SK-N-SH (cell line): ENCODE results near the gene PCDHGB1.

Source experiments
- EP300 ChIP-seq, 2 experiments: IDR thresholded peaks; 2 replicates each; pipeline versions ENCODE4 v1.4.0 to v1.6.1; 2012; ENCODE audit warnings: borderline replicate concordance in 1 of 2, low read depth in 1 of 2, low read length in 1 of 2
- EZH2phosphoT487 ChIP-seq: fragments of 200-600 bp; sonication (generic); IDR thresholded peaks from 2 replicates; pipeline ENCODE4 v1.6.1; 2017; ENCODE audit warnings: low read depth, mixed run types, mild to moderate bottlenecking, antibody characterized with exemption, moderate library complexity, borderline replicate concordance
- JUND ChIP-seq: IDR thresholded peaks from 2 replicates; pipeline ENCODE4 v1.4.0; 2012
- MXI1 ChIP-seq: IDR thresholded peaks from 2 replicates; pipeline ENCODE4 v1.6.1; 2012; ENCODE audit warnings: mild to moderate bottlenecking, low read depth, low read length, improper control_type of control experiment
- NRF1 ChIP-seq: IDR thresholded peaks from 2 replicates; pipeline ENCODE4 v1.6.1; 2012; ENCODE audit warnings: low read depth, mild to moderate bottlenecking, low read length
- RAD21 ChIP-seq: IDR thresholded peaks from 2 replicates; pipeline ENCODE4 v1.6.1; 2012; ENCODE audit warnings: mild to moderate bottlenecking, low read length
- TAF1 ChIP-seq: IDR thresholded peaks from 2 replicates; pipeline ENCODE4 v1.6.1; 2012; ENCODE audit warnings: low read depth, mild to moderate bottlenecking, low read length, moderate library complexity, borderline replicate concordance
- USF2 ChIP-seq: fragments of 150-350 bp; IDR thresholded peaks from 2 replicates; pipeline ENCODE4 v1.6.1; 2017; ENCODE audit warnings: antibody characterized with exemption, low read length, low read depth, borderline replicate concordance
- YY1 ChIP-seq: IDR thresholded peaks from 2 replicates; pipeline ENCODE4 v1.4.0; 2012; ENCODE audit warnings: low read depth, mild to moderate bottlenecking
- TF ChIP-seq, protein P1 (sequence below): fragments of 200-600 bp; sonication (generic); IDR thresholded peaks from 2 replicates; pipeline ENCODE4 v1.6.1; 2017; ENCODE audit warnings: antibody characterized with exemption, mild to moderate bottlenecking, moderate library complexity
- TF ChIP-seq, protein P2 (sequence below): IDR thresholded peaks from 2 replicates; pipeline ENCODE4 v1.6.1; 2012; ENCODE audit warnings: mild to moderate bottlenecking, low read depth, low read length, moderate library complexity

- TF ChIP-seq, protein P1, sequence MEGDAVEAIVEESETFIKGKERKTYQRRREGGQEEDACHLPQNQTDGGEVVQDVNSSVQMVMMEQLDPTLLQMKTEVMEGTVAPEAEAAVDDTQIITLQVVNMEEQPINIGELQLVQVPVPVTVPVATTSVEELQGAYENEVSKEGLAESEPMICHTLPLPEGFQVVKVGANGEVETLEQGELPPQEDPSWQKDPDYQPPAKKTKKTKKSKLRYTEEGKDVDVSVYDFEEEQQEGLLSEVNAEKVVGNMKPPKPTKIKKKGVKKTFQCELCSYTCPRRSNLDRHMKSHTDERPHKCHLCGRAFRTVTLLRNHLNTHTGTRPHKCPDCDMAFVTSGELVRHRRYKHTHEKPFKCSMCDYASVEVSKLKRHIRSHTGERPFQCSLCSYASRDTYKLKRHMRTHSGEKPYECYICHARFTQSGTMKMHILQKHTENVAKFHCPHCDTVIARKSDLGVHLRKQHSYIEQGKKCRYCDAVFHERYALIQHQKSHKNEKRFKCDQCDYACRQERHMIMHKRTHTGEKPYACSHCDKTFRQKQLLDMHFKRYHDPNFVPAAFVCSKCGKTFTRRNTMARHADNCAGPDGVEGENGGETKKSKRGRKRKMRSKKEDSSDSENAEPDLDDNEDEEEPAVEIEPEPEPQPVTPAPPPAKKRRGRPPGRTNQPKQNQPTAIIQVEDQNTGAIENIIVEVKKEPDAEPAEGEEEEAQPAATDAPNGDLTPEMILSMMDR: no peak
- TF ChIP-seq EZH2phosphoT487 (no peak), EP300 (IDR thresholded peaks at IDR 0.05; ENCODE audit: borderline replicate concordance in 1 of 2, low read depth in 1 of 2, low read length in 1 of 2) (no peak), RAD21 (no peak), YY1 (no peak), JUND (no peak), MXI1 (no peak), USF2 (no peak), NRF1 (no peak), TAF1 (no peak)
- TF ChIP-seq, protein P2, sequence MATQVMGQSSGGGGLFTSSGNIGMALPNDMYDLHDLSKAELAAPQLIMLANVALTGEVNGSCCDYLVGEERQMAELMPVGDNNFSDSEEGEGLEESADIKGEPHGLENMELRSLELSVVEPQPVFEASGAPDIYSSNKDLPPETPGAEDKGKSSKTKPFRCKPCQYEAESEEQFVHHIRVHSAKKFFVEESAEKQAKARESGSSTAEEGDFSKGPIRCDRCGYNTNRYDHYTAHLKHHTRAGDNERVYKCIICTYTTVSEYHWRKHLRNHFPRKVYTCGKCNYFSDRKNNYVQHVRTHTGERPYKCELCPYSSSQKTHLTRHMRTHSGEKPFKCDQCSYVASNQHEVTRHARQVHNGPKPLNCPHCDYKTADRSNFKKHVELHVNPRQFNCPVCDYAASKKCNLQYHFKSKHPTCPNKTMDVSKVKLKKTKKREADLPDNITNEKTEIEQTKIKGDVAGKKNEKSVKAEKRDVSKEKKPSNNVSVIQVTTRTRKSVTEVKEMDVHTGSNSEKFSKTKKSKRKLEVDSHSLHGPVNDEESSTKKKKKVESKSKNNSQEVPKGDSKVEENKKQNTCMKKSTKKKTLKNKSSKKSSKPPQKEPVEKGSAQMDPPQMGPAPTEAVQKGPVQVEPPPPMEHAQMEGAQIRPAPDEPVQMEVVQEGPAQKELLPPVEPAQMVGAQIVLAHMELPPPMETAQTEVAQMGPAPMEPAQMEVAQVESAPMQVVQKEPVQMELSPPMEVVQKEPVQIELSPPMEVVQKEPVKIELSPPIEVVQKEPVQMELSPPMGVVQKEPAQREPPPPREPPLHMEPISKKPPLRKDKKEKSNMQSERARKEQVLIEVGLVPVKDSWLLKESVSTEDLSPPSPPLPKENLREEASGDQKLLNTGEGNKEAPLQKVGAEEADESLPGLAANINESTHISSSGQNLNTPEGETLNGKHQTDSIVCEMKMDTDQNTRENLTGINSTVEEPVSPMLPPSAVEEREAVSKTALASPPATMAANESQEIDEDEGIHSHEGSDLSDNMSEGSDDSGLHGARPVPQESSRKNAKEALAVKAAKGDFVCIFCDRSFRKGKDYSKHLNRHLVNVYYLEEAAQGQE: no peak
These were observed 16.4 kb downstream of the PCDHGB1 start for GRCh38 chr5:141366016-141366896.
